Heart left ventricle (tissue), 16 donors: ENCODE measurements around the gene EPHA8. TPM values are rescaled to one million over a fixed set of nuclear protein-coding genes. Genes with fewer than 3 reads are reported as not detected.

ENCODE experiments used
- ATAC-seq, 4 donors: fragments of 200-7000 bp; cut with Tn5 transposase; one replicate each; pipeline ENCODE4 v1.9.1; 2020 to 2022; ENCODE audit warnings: moderate library complexity in 4 of 4, mild to moderate bottlenecking in 3 of 4, moderate number of reproducible peaks in 1 of 4
- DNase-seq, 5 donors: peaks; one replicate each; pipeline ENCODE4 v3.0.0-alpha.2; 2020
- H3K27ac ChIP-seq, 12 donors: fragments of 200-600 bp; sonication (generic) in 4 of 12; one replicate each; pipeline versions ENCODE4 v1.5.0 to v1.8.0; 2016 to 2022; ENCODE audit warnings: mild to moderate bottlenecking in 2 of 12
- H3K27me3 ChIP-seq, 9 donors: fragments of 200-600 bp; sonication (generic) in 2 of 9; one replicate each; pipeline versions ENCODE4 v1.5.1 to v1.8.0; 2016 to 2022; ENCODE audit warnings: mild to moderate bottlenecking in 3 of 9
- H3K36me3 ChIP-seq, 9 donors: fragments of 200-600 bp; sonication (generic) in 2 of 9; one replicate each; pipeline versions ENCODE4 v1.5.0 to v1.8.0; 2018 to 2022; ENCODE audit warnings: mild to moderate bottlenecking in 2 of 9
- H3K4me1 ChIP-seq, 12 donors: fragments of 200-600 bp; sonication (generic) in 4 of 12; one replicate each; pipeline versions ENCODE4 v1.5.0 to v1.8.0; 2016 to 2022; ENCODE audit warnings: mild to moderate bottlenecking in 3 of 12
- H3K4me3 ChIP-seq, 12 donors: fragments of 200-600 bp; sonication (generic) in 4 of 12; one replicate each; pipeline versions ENCODE4 v1.5.0 to v1.8.0; 2017 to 2022; ENCODE audit warnings: mild to moderate bottlenecking in 9 of 12, moderate library complexity in 4 of 12
- H3K9me3 ChIP-seq, 12 donors: fragments of 200-600 bp; sonication (generic) in 4 of 12; one replicate each; pipeline versions ENCODE4 v1.5.0 to v1.8.0; 2016 to 2022; ENCODE audit warnings: mild to moderate bottlenecking in 1 of 12
- POLR2A ChIP-seq, 2 donors: fragments of 450-650 bp; IDR thresholded peaks; one replicate each; pipeline ENCODE4 v1.6.1; 2017; ENCODE audit warnings: antibody characterized with exemption in 2 of 2, mild to moderate bottlenecking in 2 of 2, moderate library complexity in 2 of 2
- WGBS, 4 donors: extraction: QIAGEN DNeasy Blood & Tissue Kit in 2 of 4; methylation state at CpG; one replicate each; pipeline versions ENCODE4 v1.1.5 to v1.1.7; 2013 to 2018; 5-methylcytosine and 5-hydroxymethylcytosine counted together
- intact Hi-C, 10 donors: fragments of 100-400 bp; cut with DNase I; formaldehyde crosslinking; loops; one replicate each; pipeline versions ENCODE4 v1.11.1 to v1.14.2; 2022
- polyA plus RNA-seq, 2 donors: library from polyadenylated mRNA; stranded (reverse); fragments of 200-250 nt; gene quantifications; one replicate each; pipeline ENCODE4 v1.2.3, GENCODE V29; 2013
- total RNA-seq, 9 donors: library from RNA; depleted of rRNA in 2 of 9; stranded (reverse); fragments of >200 nt in 2 of 9; fragmentation: NEBNext Ultra II Directional in 3 of 9; extraction: Animal tissue kit (Norgen Biotek cat#: 25700) in 3 of 9; gene quantifications; one replicate each; pipeline versions ENCODE4 v1.1.0 to v1.2.4, GENCODE V29; 2016 to 2023
- TF ChIP-seq, protein P1 (sequence below), 12 donors: fragments of 200-600 bp; sonication (generic) in 4 of 12; IDR thresholded peaks; one replicate each; pipeline versions ENCODE4 v1.5.0 to v1.8.0; 2018 to 2022; ENCODE audit warnings: antibody characterized with exemption in 12 of 12, mild to moderate bottlenecking in 5 of 12
- donor health status: ischemic (EF 13 %, LVEDD 7.1; RV severe dilation, severe dysfunction).
- donor health status: healthy with polysubstance abuse.
- donor health status: DM: no; HTN: yes; CAD: no.
- donor health status: DM: no; HTN: no; CAD: no.
- donor health status: ischemic (EF 25% LVEDD 6.9; RV normal size, moderate dysfunction).
- donor health status: ischemic (EF 25% LVEDD 5.7; RV mildly dilated, moderate dysfunction).
- donor health status: healthy.
- donor health status: DM: yes; HTN: yes; CAD: no.
- donor health status: ischemic (EF 35%, LVEDD 5.7; RV mildly dilated, moderate dysfunction).
- donor health status: nonischemic (EF 11% LVEDD 7.7; RV severe dilation, severe dysfunction).
- donor health status: DM: yes; HTN: yes; CAD: no.
- donor health status: PGD.
- donor health status: ischemic (EF 29% LVEDD 5.4; RV normal size, mild dysfunction).
- donor health status: nonischemic (EF 23%, LVEDD 6.1; RV moderate dilation, normal function).

EPHA8 gene
- total and polyA plus RNA-seq, 11 donors: 0.08 to 0.12 TPM; not detected in 9

GRCh38 chr1:22627331-22627730 is 64.0 kb downstream of the EPHA8 start:
- 46 to 62% (median 53%) methylated on average over 4 to 5 of the region's 5 CpGs for WGBS, 4 donors
- peaks cover 0 to 73% (median 28%) of the 10 kb centered on the region in 9 donors for H3K27me3 ChIP-seq
- H3K4me3 ChIP-seq: no peak overlapping the region
- no peaks in the 10 kb centered on the region for H3K9me3 ChIP-seq
- intact Hi-C loops: no loop called here
- DNase-seq (no peak), ATAC-seq (no peak)
- no peak overlapping the region for H3K27ac ChIP-seq
- H3K4me1 ChIP-seq: no peaks in the 10 kb centered on the region
- no peaks in the 10 kb centered on the region for H3K36me3 ChIP-seq
- TF ChIP-seq, protein P1, sequence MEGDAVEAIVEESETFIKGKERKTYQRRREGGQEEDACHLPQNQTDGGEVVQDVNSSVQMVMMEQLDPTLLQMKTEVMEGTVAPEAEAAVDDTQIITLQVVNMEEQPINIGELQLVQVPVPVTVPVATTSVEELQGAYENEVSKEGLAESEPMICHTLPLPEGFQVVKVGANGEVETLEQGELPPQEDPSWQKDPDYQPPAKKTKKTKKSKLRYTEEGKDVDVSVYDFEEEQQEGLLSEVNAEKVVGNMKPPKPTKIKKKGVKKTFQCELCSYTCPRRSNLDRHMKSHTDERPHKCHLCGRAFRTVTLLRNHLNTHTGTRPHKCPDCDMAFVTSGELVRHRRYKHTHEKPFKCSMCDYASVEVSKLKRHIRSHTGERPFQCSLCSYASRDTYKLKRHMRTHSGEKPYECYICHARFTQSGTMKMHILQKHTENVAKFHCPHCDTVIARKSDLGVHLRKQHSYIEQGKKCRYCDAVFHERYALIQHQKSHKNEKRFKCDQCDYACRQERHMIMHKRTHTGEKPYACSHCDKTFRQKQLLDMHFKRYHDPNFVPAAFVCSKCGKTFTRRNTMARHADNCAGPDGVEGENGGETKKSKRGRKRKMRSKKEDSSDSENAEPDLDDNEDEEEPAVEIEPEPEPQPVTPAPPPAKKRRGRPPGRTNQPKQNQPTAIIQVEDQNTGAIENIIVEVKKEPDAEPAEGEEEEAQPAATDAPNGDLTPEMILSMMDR (IDR thresholded peaks at IDR 0.05): no peak
- TF ChIP-seq POLR2A (IDR thresholded peaks at IDR 0.05): no peak

DNA sequence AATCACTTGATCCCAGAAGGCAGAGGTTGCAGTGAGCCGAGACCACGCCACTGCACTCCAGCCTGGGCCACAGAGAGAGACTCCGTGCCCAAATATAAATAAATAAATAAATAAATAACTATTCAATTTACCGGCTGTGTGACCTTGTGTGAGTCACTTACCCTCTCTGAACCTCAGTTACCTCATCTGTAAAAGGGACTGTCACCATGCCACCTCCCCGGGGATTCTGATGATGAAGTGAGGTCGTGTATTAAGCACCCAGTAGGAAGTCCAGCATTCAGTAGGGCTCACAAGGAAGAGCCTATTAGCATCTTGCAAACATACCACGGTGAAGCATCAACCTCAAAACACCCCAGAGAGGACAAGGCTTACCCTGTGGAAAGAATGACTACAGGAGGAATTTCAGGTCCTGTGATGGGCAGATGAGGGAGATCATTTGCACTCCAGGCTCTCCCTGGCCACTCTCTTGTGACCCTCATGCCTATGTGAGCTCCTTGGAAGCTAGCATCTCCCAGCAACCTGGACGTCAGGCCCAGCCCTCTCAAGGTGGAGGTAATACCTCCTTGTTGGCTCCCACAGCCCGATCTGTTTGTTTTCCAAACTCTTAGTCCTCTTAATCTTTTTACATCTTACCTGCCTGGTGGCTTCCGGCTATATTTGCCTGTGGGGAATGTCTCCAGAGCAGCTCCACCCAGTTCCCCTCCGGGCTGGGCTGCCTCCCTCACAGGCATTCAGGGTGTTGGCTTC is 65.6 kb downstream of the EPHA8 start:
- TF ChIP-seq, protein P1 (IDR thresholded peaks at IDR 0.05): no peak
- no peak for TF ChIP-seq POLR2A (IDR thresholded peaks at IDR 0.05)
- Histone ChIP-seq H3K4me1 (no peaks in the 10 kb centered on the region), H3K36me3 (no peaks in the 10 kb centered on the region), H3K4me3 (no peak overlapping the region), H3K27ac (no peak overlapping the region), H3K27me3 (peaks cover 0 to 69% (median 17%) of the 10 kb centered on the region in 9 donors), H3K9me3 (no peaks in the 10 kb centered on the region)
- DNase-seq (no peak), ATAC-seq (no peak)
- intact Hi-C loops: no loop called here
- WGBS, 4 donors: 36 to 47% (median 45%) methylated on average over 11 of the region's 11 CpGs

DNA sequence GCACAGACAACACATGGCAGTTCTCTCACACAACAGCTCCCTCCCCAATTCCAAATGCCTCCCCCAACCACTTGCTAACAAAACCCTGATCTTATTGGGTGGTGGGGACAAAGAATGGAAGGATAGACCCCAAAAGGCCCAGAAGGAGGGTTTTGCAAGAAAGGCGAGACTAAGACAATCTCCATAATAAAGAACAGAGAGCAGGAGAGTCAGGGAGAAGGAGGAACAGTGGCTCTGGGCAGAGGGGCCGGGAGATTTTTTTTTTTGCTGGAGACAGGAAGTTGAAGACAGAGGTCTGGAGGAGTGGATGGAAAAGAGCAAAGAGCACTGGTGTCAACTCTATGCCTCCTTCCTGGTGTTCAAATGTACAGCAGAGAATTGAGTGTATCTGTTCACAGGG is 66.6 kb downstream of the EPHA8 start:
- no peaks in the 10 kb centered on the region for H3K4me1 ChIP-seq
- ATAC-seq (no peak), DNase-seq (no peak)
- intact Hi-C loops: loop anchor here in 2 of 10 donors (10.0 kb wide), 2 partner anchors 95 to 495 kb away; no protein-coding TSS in a partner anchor
- H3K36me3 ChIP-seq: no peaks in the 10 kb centered on the region
- TF ChIP-seq POLR2A (IDR thresholded peaks at IDR 0.05): no peak
- TF ChIP-seq, protein P1 (IDR thresholded peaks at IDR 0.05): no peak
- no peak overlapping the region for H3K4me3 ChIP-seq
- H3K27ac ChIP-seq: no peak overlapping the region
- no peaks in the 10 kb centered on the region for H3K9me3 ChIP-seq
- peaks cover 0 to 59% (median 13%) of the 10 kb centered on the region in 9 donors for H3K27me3 ChIP-seq
- WGBS, 4 donors: 33 to 43% (median 41%) methylated on average over 2 of the region's 2 CpGs

DNA sequence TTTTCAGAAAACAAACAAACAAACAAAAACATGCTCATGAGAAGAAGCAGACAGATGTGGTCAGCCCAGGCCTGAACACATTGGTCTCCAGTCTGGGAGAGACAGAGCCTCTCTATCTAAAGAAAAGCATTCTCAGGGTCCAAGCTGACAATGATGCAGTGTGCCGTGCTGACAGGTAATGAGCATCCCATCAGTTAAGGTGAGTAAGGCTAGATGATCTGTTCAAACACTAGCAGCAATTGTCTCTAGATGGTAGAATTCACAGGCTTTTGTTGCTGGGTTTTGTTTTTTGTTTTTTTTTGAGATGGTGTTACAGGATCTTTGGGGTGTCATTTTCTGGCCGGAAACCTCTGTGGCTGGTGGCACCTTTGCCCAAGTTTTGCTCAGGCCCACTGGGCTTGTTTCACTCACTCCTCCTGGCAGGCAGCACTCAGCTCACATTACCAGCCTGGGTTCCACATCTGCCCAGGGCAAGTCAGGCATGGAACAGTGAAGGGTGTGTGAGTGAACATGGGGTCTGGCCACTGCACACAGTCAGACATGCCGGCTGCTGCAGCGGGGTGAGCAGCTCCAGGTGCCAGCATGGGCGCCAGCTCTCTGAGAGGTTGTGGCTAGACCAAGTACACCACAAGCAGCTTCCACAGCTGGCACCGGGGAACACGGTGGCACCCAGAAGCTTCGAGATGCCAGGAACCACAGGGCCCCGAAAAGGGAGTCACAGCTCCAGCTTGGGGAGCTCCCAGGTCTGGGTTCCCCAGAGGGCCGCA is 70.6 kb downstream of the EPHA8 start:
- Histone ChIP-seq H3K27me3 (peaks cover 0 to 35% (median 3%) of the 10 kb centered on the region in 9 donors), H3K36me3 (no peaks in the 10 kb centered on the region), H3K27ac (no peak overlapping the region), H3K9me3 (no peaks in the 10 kb centered on the region), H3K4me1 (peaks cover 0 to 11% (median 0%) of the 10 kb centered on the region in 12 donors), H3K4me3 (no peak overlapping the region)
- no peak for ATAC-seq
- intact Hi-C loops: loop anchor here in 2 of 10 donors (10.0 kb wide), 2 partner anchors 99 to 499 kb away; no protein-coding TSS in a partner anchor
- no peak for TF ChIP-seq POLR2A (IDR thresholded peaks at IDR 0.05)
- TF ChIP-seq, protein P1 (IDR thresholded peaks at IDR 0.05): no peak
- 76 to 91% (median 86%) methylated on average over 5 to 10 of the region's 10 CpGs for WGBS, 4 donors
- DNase-seq: no peak
